DND-41 (cell line): ENCODE measurements around the gene WDR93.

Experiments used
- CTCF ChIP-seq: IDR thresholded peaks from 2 replicates; pipeline ENCODE4 v1.5.1; 2012; ENCODE audit warnings: borderline replicate concordance, low read length, moderate library complexity, mild to moderate bottlenecking; ENCODE audit not compliant: poor library complexity, severe bottlenecking; ENCODE audit errors: extremely low read depth
- EZH2 ChIP-seq: IDR thresholded peaks from 3 replicates; pipeline ENCODE4 v1.6.1; 2012; ENCODE audit warnings: borderline replicate concordance, low read depth, mild to moderate bottlenecking, moderate library complexity, low read length, inconsistent platforms; ENCODE audit not compliant: severe bottlenecking

GRCh38 chr15:89745131-89745530, 54.5 kb downstream of the WDR93 start:
- TF ChIP-seq CTCF: no peak
- no peak for TF ChIP-seq EZH2
